Caco-2 (cell line): ENCODE results near the gene GALNT17. TPM values are rescaled to one million over a fixed set of nuclear protein-coding genes. Genes with fewer than 3 reads are reported as not detected.

ENCODE experiments used
- BruUV-seq: library from RNA; stranded (reverse); fragments of 400-500 nt; replicated peaks from 2 replicates; lab custom pipeline; 2021; lab: Mats Ljungman, UMichigan
- CTCF ChIA-PET: fragments of 300-600 bp; sonication (Branson Sonifier 250); formaldehyde crosslinking; loops from one replicate; lab custom pipeline; 2022; ENCODE audit warnings: antibody characterized with exemption; lab: Charles Lee
- POLR2A ChIA-PET: fragments of 300-600 bp; sonication (Branson Sonifier 250); formaldehyde crosslinking; loops from one replicate; lab custom pipeline; 2022; ENCODE audit warnings: antibody characterized with exemption; lab: Charles Lee
- DNase-seq, 2 experiments: peaks; one replicate each; pipeline versions ENCODE4 v3.0.0 to v3.0.0-alpha.2; 2020 to 2022
- H3K27me3 ChIP-seq: replicated peaks from 2 replicates; pipeline ENCODE4 v1.6.0; 2011; ENCODE audit warnings: low read length; ENCODE audit not compliant: control insufficient read depth, insufficient read depth
- H3K36me3 ChIP-seq: 2 replicates; pipeline ENCODE4 v1.5.1; 2011; ENCODE audit warnings: low read length; ENCODE audit not compliant: control insufficient read depth, insufficient read depth
- H3K4me1 ChIP-seq: fragments of 250-450 bp; sonication (Bioruptor Pico); 2 replicates; pipeline ENCODE4 v1.5.1; 2020; ENCODE audit warnings: mild to moderate bottlenecking
- H3K4me3 ChIP-seq: 2 replicates; pipeline ENCODE4 v1.5.1; 2011; ENCODE audit warnings: low read depth, mild to moderate bottlenecking, control low read depth, low read length
- H3K9me3 ChIP-seq: fragments of 250-450 bp; sonication (Bioruptor Pico); 2 replicates; pipeline ENCODE4 v1.5.1; 2020; ENCODE audit warnings: mild to moderate bottlenecking, moderate library complexity
- H3K27ac Mint-ChIP-seq: one replicate; pipeline ENCODE4 v1.8.0; 2022; ENCODE audit warnings: mixed read lengths; ENCODE audit not compliant: unreplicated experiment
- H3K27me3 Mint-ChIP-seq: one replicate; pipeline ENCODE4 v1.8.0; 2022; ENCODE audit warnings: mixed read lengths; ENCODE audit not compliant: insufficient read depth, unreplicated experiment
- H3K36me3 Mint-ChIP-seq: one replicate; pipeline ENCODE4 v1.8.0; 2022; ENCODE audit warnings: mild to moderate bottlenecking, mixed read lengths; ENCODE audit not compliant: insufficient read depth, unreplicated experiment
- H3K4me1 Mint-ChIP-seq: one replicate; pipeline ENCODE4 v1.8.0; 2022; ENCODE audit warnings: low read depth, mixed read lengths; ENCODE audit not compliant: unreplicated experiment
- H3K4me3 Mint-ChIP-seq: one replicate; pipeline ENCODE4 v1.8.0; 2022; ENCODE audit warnings: mild to moderate bottlenecking, moderate library complexity, mixed read lengths; ENCODE audit not compliant: unreplicated experiment
- H3K9me3 Mint-ChIP-seq: one replicate; pipeline ENCODE4 v1.8.0; 2022; ENCODE audit warnings: mixed read lengths; ENCODE audit not compliant: unreplicated experiment
- CTCF ChIP-seq, 2 experiments: fragments of 200-600 bp in 1 of 2; IDR thresholded peaks; 1 replicate in 1 of 2; 2 replicates in 1 of 2; pipeline versions ENCODE4 v1.5.1 to v1.8.0; 2011 to 2022; ENCODE audit warnings: antibody characterized with exemption in 1 of 2, control low read depth in 1 of 2, inconsistent platforms in 1 of 2, low read depth in 1 of 2, low read length in 1 of 2, mild to moderate bottlenecking in 1 of 2, moderate library complexity in 1 of 2; ENCODE audit not compliant: insufficient read depth in 1 of 2, severe bottlenecking in 1 of 2, unreplicated experiment in 1 of 2
- intact Hi-C: fragments of 100-400 bp; cut with micrococcal nuclease; formaldehyde crosslinking; loops from one replicate; pipeline ENCODE4 v1.10.0; 2022; ENCODE audit not compliant: unreplicated experiment
- total RNA-seq: library from RNA; stranded (reverse); gene quantifications from 2 replicates; pipeline ENCODE4 v1.2.3, GENCODE V29; 2022

GALNT17 gene
- total RNA-seq, 1 experiment from 2014 or later, result not detected

GRCh38 chr7:71404726-71405345 is 272.9 kb downstream of the GALNT17 start:
- ChIA-PET POLR2A (no interaction called here), CTCF (no interaction called here)
- Histone ChIP-seq H3K36me3 (no peaks in the 10 kb centered on the region), H3K9me3 (no peaks in the 10 kb centered on the region), H3K4me3 (no peak overlapping the region), H3K4me1 (no peaks in the 10 kb centered on the region), H3K27me3 (no peaks in the 10 kb centered on the region)
- Mint-ChIP-seq H3K4me1 (no peaks in the 10 kb centered on the region), H3K36me3 (no peaks in the 10 kb centered on the region), H3K9me3 (peaks cover 21% of the 10 kb centered on the region), H3K27ac (no peak overlapping the region), H3K27me3 (no peaks in the 10 kb centered on the region), H3K4me3 (no peak overlapping the region)
- no TSS peak for BruUV-seq
- intact Hi-C loops, result no loop called here
- TF ChIP-seq CTCF (IDR thresholded peaks at IDR 0.05; ENCODE audit: insufficient read depth in 1 of 2, low read depth in 1 of 2, low read length in 1 of 2, severe bottlenecking in 1 of 2, unreplicated experiment in 1 of 2), result no peak
- no peak for DNase-seq

- DNase-seq, result no peak
- TF ChIP-seq CTCF (IDR thresholded peaks at IDR 0.05; ENCODE audit: insufficient read depth in 1 of 2, low read depth in 1 of 2, low read length in 1 of 2, severe bottlenecking in 1 of 2, unreplicated experiment in 1 of 2), result no peak
- BruUV-seq, result no TSS peak
- Mint-ChIP-seq H3K36me3 (no peaks in the 10 kb centered on the region), H3K4me3 (no peak overlapping the region), H3K4me1 (no peaks in the 10 kb centered on the region), H3K27ac (no peak overlapping the region), H3K27me3 (no peaks in the 10 kb centered on the region), H3K9me3 (peaks cover 50% of the 10 kb centered on the region)
- ChIA-PET CTCF (no interaction called here), POLR2A (no interaction called here)
- Histone ChIP-seq H3K36me3 (no peaks in the 10 kb centered on the region), H3K9me3 (no peaks in the 10 kb centered on the region), H3K4me3 (no peak overlapping the region), H3K4me1 (no peaks in the 10 kb centered on the region), H3K27me3 (no peaks in the 10 kb centered on the region)
- intact Hi-C loops, result no loop called here
These were observed 276.3 kb downstream of the GALNT17 start for GRCh38 chr7:71408271-71408670.

- BruUV-seq, result no TSS peak
- TF ChIP-seq CTCF (IDR thresholded peaks at IDR 0.05; ENCODE audit: insufficient read depth in 1 of 2, low read depth in 1 of 2, low read length in 1 of 2, severe bottlenecking in 1 of 2, unreplicated experiment in 1 of 2), result no peak
- no peaks in the 10 kb centered on the region for H3K27me3 ChIP-seq
- no peak overlapping the region for H3K4me3 Mint-ChIP-seq
- no peak for DNase-seq
- ChIA-PET POLR2A (no interaction called here), CTCF (no interaction called here)
- H3K36me3 Mint-ChIP-seq, result no peaks in the 10 kb centered on the region
- intact Hi-C loops, result no loop called here
- H3K4me1 Mint-ChIP-seq, result no peaks in the 10 kb centered on the region
- H3K4me1 ChIP-seq, result no peaks in the 10 kb centered on the region
- H3K4me3 ChIP-seq, result no peak overlapping the region
- H3K36me3 ChIP-seq, result no peaks in the 10 kb centered on the region
- H3K9me3 ChIP-seq, result no peaks in the 10 kb centered on the region
- no peaks in the 10 kb centered on the region for H3K27me3 Mint-ChIP-seq
- H3K9me3 Mint-ChIP-seq, result peaks cover 50% of the 10 kb centered on the region
- H3K27ac Mint-ChIP-seq, result no peak overlapping the region
These were observed 277.7 kb downstream of the GALNT17 start for GRCh38 chr7:71409550-71410157.
